VCaP (cell line): ENCODE results near the gene PRPF40B.

ENCODE experiments used
- H3K27ac ChIP-seq: fragments of 450-650 bp; 2 replicates; pipeline ENCODE4 v1.5.1; 2017
- TF ChIP-seq, protein P1 (sequence below): fragments of 450-650 bp; conservative IDR thresholded peaks from 2 replicates; pipeline ENCODE4 v1.5.1; 2017; ENCODE audit warnings: mild to moderate bottlenecking, moderate library complexity

Gene PRPF40B

DNA sequence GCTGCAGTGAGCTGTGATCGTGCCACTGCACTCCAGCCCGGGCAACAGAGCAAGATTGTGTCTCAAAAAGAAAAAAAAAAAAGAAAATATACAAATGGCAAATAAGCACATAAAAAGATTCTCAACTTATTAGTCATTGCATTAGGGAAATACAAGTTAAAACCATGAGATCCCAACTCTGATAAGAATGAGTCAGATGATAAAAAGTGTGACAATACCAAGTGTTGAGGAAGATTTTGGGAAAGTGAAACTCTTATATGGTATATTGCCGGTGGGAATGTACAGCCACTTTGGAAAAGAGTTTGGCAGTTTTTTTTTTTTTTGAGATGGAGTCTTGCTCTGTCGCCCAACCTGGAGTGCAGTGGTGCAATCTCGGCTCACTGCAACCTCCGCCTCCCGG, 7.6 kb upstream of the PRPF40B start:
- no peak overlapping the region for H3K27ac ChIP-seq
- TF ChIP-seq, protein P1, sequence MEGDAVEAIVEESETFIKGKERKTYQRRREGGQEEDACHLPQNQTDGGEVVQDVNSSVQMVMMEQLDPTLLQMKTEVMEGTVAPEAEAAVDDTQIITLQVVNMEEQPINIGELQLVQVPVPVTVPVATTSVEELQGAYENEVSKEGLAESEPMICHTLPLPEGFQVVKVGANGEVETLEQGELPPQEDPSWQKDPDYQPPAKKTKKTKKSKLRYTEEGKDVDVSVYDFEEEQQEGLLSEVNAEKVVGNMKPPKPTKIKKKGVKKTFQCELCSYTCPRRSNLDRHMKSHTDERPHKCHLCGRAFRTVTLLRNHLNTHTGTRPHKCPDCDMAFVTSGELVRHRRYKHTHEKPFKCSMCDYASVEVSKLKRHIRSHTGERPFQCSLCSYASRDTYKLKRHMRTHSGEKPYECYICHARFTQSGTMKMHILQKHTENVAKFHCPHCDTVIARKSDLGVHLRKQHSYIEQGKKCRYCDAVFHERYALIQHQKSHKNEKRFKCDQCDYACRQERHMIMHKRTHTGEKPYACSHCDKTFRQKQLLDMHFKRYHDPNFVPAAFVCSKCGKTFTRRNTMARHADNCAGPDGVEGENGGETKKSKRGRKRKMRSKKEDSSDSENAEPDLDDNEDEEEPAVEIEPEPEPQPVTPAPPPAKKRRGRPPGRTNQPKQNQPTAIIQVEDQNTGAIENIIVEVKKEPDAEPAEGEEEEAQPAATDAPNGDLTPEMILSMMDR = no peak

DNA sequence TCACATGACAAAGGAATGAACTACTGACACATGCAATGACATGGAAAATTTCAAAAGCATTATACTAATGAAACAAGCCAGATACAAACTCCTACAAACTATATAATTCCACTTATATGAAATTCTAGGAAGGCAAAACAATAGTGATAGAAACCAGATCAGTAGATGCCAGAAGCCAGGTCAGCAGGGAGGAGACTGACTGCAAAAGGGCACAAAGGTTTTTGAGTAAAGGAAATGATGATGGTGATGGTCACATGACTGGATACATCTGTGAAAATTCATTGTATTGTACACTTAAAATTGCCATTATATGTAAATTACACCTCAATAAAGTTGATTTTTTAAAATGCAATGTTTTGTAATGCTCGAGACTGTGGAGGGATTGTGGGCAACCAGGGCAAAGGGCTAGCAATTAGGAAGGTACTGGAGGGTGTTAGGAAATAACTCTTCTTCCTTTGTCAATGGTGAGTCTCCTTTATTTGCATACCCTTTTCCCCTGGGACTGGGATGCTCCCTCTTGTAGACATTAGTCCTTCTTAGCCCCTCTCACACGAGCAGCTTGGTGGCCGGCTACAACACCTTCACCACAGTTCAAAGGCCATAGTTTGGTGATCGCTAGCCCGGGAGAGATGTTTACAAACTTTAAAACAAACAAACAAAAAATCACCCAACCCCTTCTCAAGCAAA, 6.7 kb upstream of the PRPF40B start:
- H3K27ac ChIP-seq = no peak overlapping the region
- TF ChIP-seq, protein P1 = no peak

GRCh38 chr12:49618576-49618975, 4.8 kb upstream of the PRPF40B start:
- no peak overlapping the region for H3K27ac ChIP-seq
- TF ChIP-seq, protein P1 = no peak

- TF ChIP-seq, protein P1 = no peak
- H3K27ac ChIP-seq = no peak overlapping the region
Observed at GRCh38 chr12:49619286-49619685, 4.1 kb upstream of the PRPF40B start.

GRCh38 chr12:49621651-49622500, 1.5 kb upstream of the PRPF40B start:
- TF ChIP-seq, protein P1 = no peak
- peak overlapping the region; percentile 82 for H3K27ac ChIP-seq

- TF ChIP-seq, protein P1 = no peak
- peak overlapping the region; percentile 82 for H3K27ac ChIP-seq
Observed at GRCh38 chr12:49622501-49623141, 740 bp upstream of the PRPF40B start.

DNA sequence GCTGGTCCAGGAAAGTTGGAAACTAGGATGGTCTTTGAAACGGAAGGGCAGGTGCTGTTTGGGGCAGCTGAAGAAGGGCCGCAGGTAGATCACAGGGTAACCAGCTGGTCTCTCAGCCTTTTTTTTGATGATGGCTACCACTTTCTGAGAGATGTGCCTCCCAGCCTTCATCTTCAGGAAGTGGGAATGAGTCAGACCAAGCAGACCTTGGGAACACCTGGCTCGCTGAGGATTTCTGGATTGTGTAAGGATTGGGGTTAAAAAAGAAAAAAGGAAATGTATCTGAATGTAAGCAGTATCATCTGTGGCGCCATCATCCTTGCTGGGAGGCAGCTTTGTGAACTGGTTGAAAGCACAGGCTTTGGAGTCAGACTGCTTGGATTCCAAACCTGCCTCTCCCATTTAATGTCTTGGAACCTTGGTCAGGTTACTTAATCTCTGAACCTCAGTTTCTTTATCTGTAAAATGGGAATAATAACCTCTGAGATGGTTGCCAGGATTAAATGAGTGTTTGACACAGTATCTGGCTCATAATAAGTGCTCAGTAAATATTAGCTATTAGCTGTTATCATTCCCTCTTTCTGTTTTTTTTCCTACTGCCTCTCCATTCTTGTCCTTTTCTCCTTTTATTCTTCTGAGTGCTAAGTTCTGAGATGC, 1.7 kb downstream of the PRPF40B start:
- H3K27ac ChIP-seq = peak overlapping the region; percentile 82

More for the DNA sequence above, 1.7 kb downstream of the PRPF40B start:
- TF ChIP-seq, protein P1 = no peak
